Measurements from ENCODE around the gene NEK2. TPM values are rescaled to one million over a fixed set of nuclear protein-coding genes. Genes with fewer than 3 reads are reported as not detected.

NEK2 gene
- total RNA-seq, 1 donor from 2014 or later: 0.13 TPM

- ATAC-seq: peak; percentile 9
- DNase-seq (ENCODE audit: low spot score): peak; percentile 61
These were observed 62.1 kb downstream of the NEK2 start for GRCh38 chr1:211613108-211613947.

GRCh38 chr1:211612786-211613107, 62.7 kb downstream of the NEK2 start:
- DNase-seq (ENCODE audit: low spot score) (no peak), ATAC-seq (no peak)

Other genes starting within 250 kb of the NEK2 start
- not detected for gene RD3, start 183.5 kb downstream of the NEK2 start, total RNA-seq
- 48.6 TPM for gene SLC30A1, start 96.5 kb downstream of the NEK2 start, total RNA-seq
- gene LPGAT1, start 155.1 kb upstream of the NEK2 start, total RNA-seq: 35.0 TPM